Neural cell (in vitro differentiated cells): ENCODE measurements around the gene SLC6A19. TPM values are rescaled to one million over a fixed set of nuclear protein-coding genes. Genes with fewer than 3 reads are reported as not detected.

Experiments
- H2AFZ ChIP-seq: fragments of 200-600, 300-800 bp; sonication (generic), shearing (Covaris generic); 2 replicates; pipeline ENCODE4 v1.6.0; 2014; ENCODE audit warnings: low read depth, mild to moderate bottlenecking, antibody characterized with exemption, low read length, moderate library complexity
- H3F3A ChIP-seq: fragments of 200-600 bp; shearing (Covaris generic); 2 replicates; pipeline ENCODE4 v1.6.1; 2016; ENCODE audit warnings: mild to moderate bottlenecking, moderate library complexity, mixed read lengths, antibody characterized with exemption, low read length; ENCODE audit not compliant: insufficient read depth, poor library complexity, severe bottlenecking
- H3K27ac ChIP-seq: fragments of 200-600, 300-800 bp; sonication (generic), shearing (Covaris generic); 2 replicates; pipeline ENCODE4 v1.5.1; 2014; ENCODE audit warnings: mild to moderate bottlenecking, low read length, moderate library complexity
- H3K27me3 ChIP-seq: fragments of 300-800, 200-600 bp; sonication (generic), shearing (Covaris generic); 2 replicates; pipeline ENCODE4 v1.6.0; 2014; ENCODE audit warnings: mild to moderate bottlenecking, low read depth, low read length, moderate library complexity; ENCODE audit not compliant: insufficient read depth
- H3K36me3 ChIP-seq: fragments of 300-800, 200-600 bp; sonication (generic), shearing (Covaris generic); 2 replicates; pipeline ENCODE4 v1.5.1; 2014; ENCODE audit warnings: mild to moderate bottlenecking, antibody characterized with exemption, low read length, moderate library complexity; ENCODE audit not compliant: insufficient read depth
- H3K4me2 ChIP-seq: fragments of 300-800, 200-600 bp; sonication (generic), shearing (Covaris generic); 2 replicates; pipeline ENCODE4 v1.6.0; 2014; ENCODE audit warnings: mild to moderate bottlenecking, low read length
- H3K4me3 ChIP-seq: fragments of 300-800, 200-600 bp; sonication (generic), shearing (Covaris generic); 2 replicates; pipeline ENCODE4 v1.5.1; 2014; ENCODE audit warnings: mild to moderate bottlenecking, low read length, moderate library complexity
- H3K79me2 ChIP-seq: fragments of 200-600 bp; shearing (Covaris generic); replicated peaks from 2 replicates; pipeline ENCODE4 v1.6.0; 2014; ENCODE audit warnings: mild to moderate bottlenecking, low read length, moderate library complexity; ENCODE audit not compliant: insufficient read depth
- H3K9ac ChIP-seq: fragments of 300-800, 200-600 bp; sonication (generic), shearing (Covaris generic); 2 replicates; pipeline ENCODE4 v1.6.1; 2016; ENCODE audit warnings: mild to moderate bottlenecking, low read length, mixed read lengths
- H3K9me2 ChIP-seq: fragments of 200-600 bp; shearing (Covaris generic); 2 replicates; pipeline ENCODE4 v1.6.1; 2016; ENCODE audit warnings: mild to moderate bottlenecking, low read length, mixed read lengths; ENCODE audit not compliant: insufficient read depth
- H3K9me3 ChIP-seq: fragments of 200-600, 300-800 bp; sonication (generic), shearing (Covaris generic); 2 replicates; pipeline ENCODE4 v1.6.1; 2016; ENCODE audit warnings: mild to moderate bottlenecking, mixed run types, low read length, moderate library complexity, mixed read lengths
- H4K20me1 ChIP-seq: fragments of 200-600 bp; shearing (Covaris generic); 2 replicates; pipeline ENCODE4 v1.6.1; 2016; ENCODE audit warnings: mild to moderate bottlenecking, mixed run types; ENCODE audit not compliant: insufficient read depth
- EP300 ChIP-seq: fragments of 450-650 bp; conservative IDR thresholded peaks from 2 replicates; pipeline ENCODE4 v1.6.1; 2014; ENCODE audit warnings: antibody characterized with exemption, mild to moderate bottlenecking, moderate library complexity; ENCODE audit not compliant: poor library complexity, severe bottlenecking
- EZH2 ChIP-seq: fragments of 200-600, 300-800 bp; shearing (Covaris generic), sonication (generic); IDR thresholded peaks from 2 replicates; pipeline ENCODE4 v1.6.1; 2014; ENCODE audit warnings: antibody characterized with exemption, low read length, borderline replicate concordance, mild to moderate bottlenecking; ENCODE audit not compliant: insufficient read depth, poor library complexity, severe bottlenecking
- MXI1 ChIP-seq: fragments of 450-650 bp; conservative IDR thresholded peaks from 2 replicates; pipeline ENCODE4 v1.6.1; 2014; ENCODE audit warnings: antibody characterized with exemption, mild to moderate bottlenecking; ENCODE audit not compliant: poor library complexity, severe bottlenecking
- POLR2AphosphoS5 ChIP-seq: IDR thresholded peaks from 2 replicates; pipeline ENCODE4 v1.6.1; 2012
- RAD21 ChIP-seq: fragments of 450-650 bp; conservative IDR thresholded peaks from 2 replicates; pipeline ENCODE4 v1.6.1; 2014; ENCODE audit warnings: antibody characterized with exemption, mild to moderate bottlenecking, moderate library complexity
- SMC3 ChIP-seq: fragments of 450-650 bp; conservative IDR thresholded peaks from 2 replicates; pipeline ENCODE4 v1.6.1; 2014; ENCODE audit warnings: antibody characterized with exemption, mild to moderate bottlenecking, moderate library complexity; ENCODE audit not compliant: poor library complexity
- TAF1 ChIP-seq: IDR thresholded peaks from 2 replicates; pipeline ENCODE4 v1.6.1; 2012; ENCODE audit warnings: low read depth
- polyA plus RNA-seq: library from polyadenylated mRNA; depleted of rRNA; stranded (reverse); fragments of >200 nt; gene quantifications from 2 replicates; pipeline ENCODE4 v1.2.3, GENCODE V29; 2014
- TF ChIP-seq, protein P1 (sequence below): IDR thresholded peaks from 2 replicates; pipeline ENCODE4 v1.6.1; 2012; ENCODE audit warnings: borderline replicate concordance
- TF ChIP-seq, protein P2 (sequence below): fragments of 450-650 bp; IDR thresholded peaks from 2 replicates; pipeline ENCODE4 v1.5.1; 2014; ENCODE audit warnings: antibody characterized with exemption, mild to moderate bottlenecking, moderate library complexity; ENCODE audit not compliant: poor library complexity, severe bottlenecking

SLC6A19 gene
- polyA plus RNA-seq, 1 donor from 2014 or later = not detected

- no peaks in the 10 kb centered on the region for H4K20me1 ChIP-seq
- H3K9me3 ChIP-seq = no peaks in the 10 kb centered on the region
- no peak overlapping the region for H3K27ac ChIP-seq
- H3K4me3 ChIP-seq = no peak overlapping the region
- H3K4me2 ChIP-seq = no peak overlapping the region
- no peaks in the 10 kb centered on the region for H3F3A ChIP-seq
- H3K36me3 ChIP-seq = no peaks in the 10 kb centered on the region
- H3K27me3 ChIP-seq = no peaks in the 10 kb centered on the region
- TF ChIP-seq, protein P1, sequence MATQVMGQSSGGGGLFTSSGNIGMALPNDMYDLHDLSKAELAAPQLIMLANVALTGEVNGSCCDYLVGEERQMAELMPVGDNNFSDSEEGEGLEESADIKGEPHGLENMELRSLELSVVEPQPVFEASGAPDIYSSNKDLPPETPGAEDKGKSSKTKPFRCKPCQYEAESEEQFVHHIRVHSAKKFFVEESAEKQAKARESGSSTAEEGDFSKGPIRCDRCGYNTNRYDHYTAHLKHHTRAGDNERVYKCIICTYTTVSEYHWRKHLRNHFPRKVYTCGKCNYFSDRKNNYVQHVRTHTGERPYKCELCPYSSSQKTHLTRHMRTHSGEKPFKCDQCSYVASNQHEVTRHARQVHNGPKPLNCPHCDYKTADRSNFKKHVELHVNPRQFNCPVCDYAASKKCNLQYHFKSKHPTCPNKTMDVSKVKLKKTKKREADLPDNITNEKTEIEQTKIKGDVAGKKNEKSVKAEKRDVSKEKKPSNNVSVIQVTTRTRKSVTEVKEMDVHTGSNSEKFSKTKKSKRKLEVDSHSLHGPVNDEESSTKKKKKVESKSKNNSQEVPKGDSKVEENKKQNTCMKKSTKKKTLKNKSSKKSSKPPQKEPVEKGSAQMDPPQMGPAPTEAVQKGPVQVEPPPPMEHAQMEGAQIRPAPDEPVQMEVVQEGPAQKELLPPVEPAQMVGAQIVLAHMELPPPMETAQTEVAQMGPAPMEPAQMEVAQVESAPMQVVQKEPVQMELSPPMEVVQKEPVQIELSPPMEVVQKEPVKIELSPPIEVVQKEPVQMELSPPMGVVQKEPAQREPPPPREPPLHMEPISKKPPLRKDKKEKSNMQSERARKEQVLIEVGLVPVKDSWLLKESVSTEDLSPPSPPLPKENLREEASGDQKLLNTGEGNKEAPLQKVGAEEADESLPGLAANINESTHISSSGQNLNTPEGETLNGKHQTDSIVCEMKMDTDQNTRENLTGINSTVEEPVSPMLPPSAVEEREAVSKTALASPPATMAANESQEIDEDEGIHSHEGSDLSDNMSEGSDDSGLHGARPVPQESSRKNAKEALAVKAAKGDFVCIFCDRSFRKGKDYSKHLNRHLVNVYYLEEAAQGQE = no peak
- no peak for TF ChIP-seq POLR2AphosphoS5
- TF ChIP-seq, protein P2, sequence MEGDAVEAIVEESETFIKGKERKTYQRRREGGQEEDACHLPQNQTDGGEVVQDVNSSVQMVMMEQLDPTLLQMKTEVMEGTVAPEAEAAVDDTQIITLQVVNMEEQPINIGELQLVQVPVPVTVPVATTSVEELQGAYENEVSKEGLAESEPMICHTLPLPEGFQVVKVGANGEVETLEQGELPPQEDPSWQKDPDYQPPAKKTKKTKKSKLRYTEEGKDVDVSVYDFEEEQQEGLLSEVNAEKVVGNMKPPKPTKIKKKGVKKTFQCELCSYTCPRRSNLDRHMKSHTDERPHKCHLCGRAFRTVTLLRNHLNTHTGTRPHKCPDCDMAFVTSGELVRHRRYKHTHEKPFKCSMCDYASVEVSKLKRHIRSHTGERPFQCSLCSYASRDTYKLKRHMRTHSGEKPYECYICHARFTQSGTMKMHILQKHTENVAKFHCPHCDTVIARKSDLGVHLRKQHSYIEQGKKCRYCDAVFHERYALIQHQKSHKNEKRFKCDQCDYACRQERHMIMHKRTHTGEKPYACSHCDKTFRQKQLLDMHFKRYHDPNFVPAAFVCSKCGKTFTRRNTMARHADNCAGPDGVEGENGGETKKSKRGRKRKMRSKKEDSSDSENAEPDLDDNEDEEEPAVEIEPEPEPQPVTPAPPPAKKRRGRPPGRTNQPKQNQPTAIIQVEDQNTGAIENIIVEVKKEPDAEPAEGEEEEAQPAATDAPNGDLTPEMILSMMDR = no peak
- TF ChIP-seq EZH2 = no peak
- TF ChIP-seq RAD21 = no peak
- no peak for TF ChIP-seq EP300
- no peak for TF ChIP-seq MXI1
- no peaks in the 10 kb centered on the region for H3K9me2 ChIP-seq
- no peak overlapping the region for H3K9ac ChIP-seq
- no peaks in the 10 kb centered on the region for H3K79me2 ChIP-seq
- no peak overlapping the region for H2AFZ ChIP-seq
Observed at GRCh38 chr5:1223278-1223670, 21.9 kb downstream of the SLC6A19 start.

GRCh38 chr5:1224631-1225030, 23.2 kb downstream of the SLC6A19 start:
- Histone ChIP-seq H3K36me3 (no peaks in the 10 kb centered on the region), H4K20me1 (no peaks in the 10 kb centered on the region), H3K27ac (no peak overlapping the region), H3K4me3 (no peak overlapping the region), H3K4me2 (no peak overlapping the region), H2AFZ (no peak overlapping the region), H3K9me3 (no peaks in the 10 kb centered on the region), H3K9ac (no peak overlapping the region), H3K27me3 (no peaks in the 10 kb centered on the region), H3F3A (no peaks in the 10 kb centered on the region), H3K9me2 (no peaks in the 10 kb centered on the region), H3K79me2 (no peaks in the 10 kb centered on the region)
- TF ChIP-seq TAF1 (no peak), EZH2 (no peak), POLR2AphosphoS5 (no peak), SMC3 (no peak), RAD21 (no peak), MXI1 (no peak), EP300 (no peak)
- TF ChIP-seq, protein P2 = no peak
- TF ChIP-seq, protein P1 = no peak
